GM12864 (cell line): ENCODE measurements around the gene BIK.

Experiments
- DNase-seq: peaks from one replicate; pipeline ENCODE4 v3.0.0-alpha.2; 2011; ENCODE audit warnings: low read depth
- H3K4me3 ChIP-seq: 2 replicates; pipeline ENCODE4 v1.5.1; 2011; ENCODE audit warnings: mild to moderate bottlenecking, low read depth, low read length, control low read depth
- TF ChIP-seq, protein P1 (sequence below): IDR thresholded peaks from 2 replicates; pipeline ENCODE4 v1.5.1; 2011; ENCODE audit warnings: low read depth, mild to moderate bottlenecking, moderate library complexity, low read length, control low read depth, inconsistent platforms; ENCODE audit errors: missing control alignments

BIK gene

GRCh38 chr22:43160497-43161126 is 50.1 kb downstream of the BIK start:
- no peak for DNase-seq
- TF ChIP-seq, protein P1, sequence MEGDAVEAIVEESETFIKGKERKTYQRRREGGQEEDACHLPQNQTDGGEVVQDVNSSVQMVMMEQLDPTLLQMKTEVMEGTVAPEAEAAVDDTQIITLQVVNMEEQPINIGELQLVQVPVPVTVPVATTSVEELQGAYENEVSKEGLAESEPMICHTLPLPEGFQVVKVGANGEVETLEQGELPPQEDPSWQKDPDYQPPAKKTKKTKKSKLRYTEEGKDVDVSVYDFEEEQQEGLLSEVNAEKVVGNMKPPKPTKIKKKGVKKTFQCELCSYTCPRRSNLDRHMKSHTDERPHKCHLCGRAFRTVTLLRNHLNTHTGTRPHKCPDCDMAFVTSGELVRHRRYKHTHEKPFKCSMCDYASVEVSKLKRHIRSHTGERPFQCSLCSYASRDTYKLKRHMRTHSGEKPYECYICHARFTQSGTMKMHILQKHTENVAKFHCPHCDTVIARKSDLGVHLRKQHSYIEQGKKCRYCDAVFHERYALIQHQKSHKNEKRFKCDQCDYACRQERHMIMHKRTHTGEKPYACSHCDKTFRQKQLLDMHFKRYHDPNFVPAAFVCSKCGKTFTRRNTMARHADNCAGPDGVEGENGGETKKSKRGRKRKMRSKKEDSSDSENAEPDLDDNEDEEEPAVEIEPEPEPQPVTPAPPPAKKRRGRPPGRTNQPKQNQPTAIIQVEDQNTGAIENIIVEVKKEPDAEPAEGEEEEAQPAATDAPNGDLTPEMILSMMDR = no peak
- H3K4me3 ChIP-seq = no peak overlapping the region

- H3K4me3 ChIP-seq = no peak overlapping the region
- DNase-seq = no peak
- TF ChIP-seq, protein P1 = no peak
Observed at GRCh38 chr22:43162412-43163150, 52.0 kb downstream of the BIK start.

DNA sequence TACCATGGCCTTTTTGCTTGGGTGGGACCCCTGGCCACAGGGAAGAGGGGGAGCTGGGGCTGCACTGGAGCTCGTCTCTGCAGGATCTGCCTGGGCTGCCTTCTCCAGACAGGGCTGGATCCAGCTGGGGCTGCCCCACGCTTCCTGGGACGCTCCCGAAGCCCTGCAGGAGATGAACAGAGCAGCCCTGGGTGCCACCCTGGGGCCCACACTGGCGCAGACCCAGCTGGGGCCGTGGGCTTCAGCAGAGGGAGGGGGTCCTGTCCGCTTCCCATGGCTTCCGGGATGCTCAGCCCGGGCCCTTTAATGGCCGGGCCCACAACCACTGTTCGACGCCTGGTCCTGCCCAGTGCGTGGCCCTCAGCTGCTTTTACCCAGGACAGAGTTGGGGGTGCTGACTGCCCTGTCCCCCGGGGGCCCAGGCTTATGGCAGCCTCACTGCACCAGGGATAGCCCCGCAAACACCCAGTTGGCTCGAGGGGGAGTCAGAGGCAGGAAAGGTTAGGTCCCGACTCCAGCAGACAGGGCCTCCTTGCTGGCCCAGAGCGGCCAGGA is 52.8 kb downstream of the BIK start:
- H3K4me3 ChIP-seq = no peak overlapping the region
- no peak for DNase-seq
- TF ChIP-seq, protein P1 = no peak

DNA sequence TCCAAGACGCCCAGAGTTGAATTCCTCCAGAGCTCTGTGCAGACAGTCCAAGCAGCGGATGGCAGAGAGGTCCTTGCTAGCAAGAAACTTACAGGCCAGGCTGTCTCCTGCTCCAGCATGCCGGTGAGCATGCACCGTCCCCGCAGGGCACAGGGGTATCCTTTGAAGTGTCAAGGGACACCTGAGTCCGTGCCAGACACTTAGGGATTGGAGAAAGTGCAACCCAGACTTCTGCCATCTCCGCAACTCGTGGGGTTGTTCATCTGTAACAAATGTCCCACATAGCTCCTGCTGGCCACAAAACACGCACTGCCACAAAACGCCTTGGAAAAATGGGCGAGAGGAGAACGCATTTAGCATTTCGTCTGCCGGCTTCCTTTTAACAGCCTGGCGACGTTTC is 54.1 kb downstream of the BIK start:
- DNase-seq = no peak
- H3K4me3 ChIP-seq = no peak overlapping the region
- TF ChIP-seq, protein P1 = no peak

DNA sequence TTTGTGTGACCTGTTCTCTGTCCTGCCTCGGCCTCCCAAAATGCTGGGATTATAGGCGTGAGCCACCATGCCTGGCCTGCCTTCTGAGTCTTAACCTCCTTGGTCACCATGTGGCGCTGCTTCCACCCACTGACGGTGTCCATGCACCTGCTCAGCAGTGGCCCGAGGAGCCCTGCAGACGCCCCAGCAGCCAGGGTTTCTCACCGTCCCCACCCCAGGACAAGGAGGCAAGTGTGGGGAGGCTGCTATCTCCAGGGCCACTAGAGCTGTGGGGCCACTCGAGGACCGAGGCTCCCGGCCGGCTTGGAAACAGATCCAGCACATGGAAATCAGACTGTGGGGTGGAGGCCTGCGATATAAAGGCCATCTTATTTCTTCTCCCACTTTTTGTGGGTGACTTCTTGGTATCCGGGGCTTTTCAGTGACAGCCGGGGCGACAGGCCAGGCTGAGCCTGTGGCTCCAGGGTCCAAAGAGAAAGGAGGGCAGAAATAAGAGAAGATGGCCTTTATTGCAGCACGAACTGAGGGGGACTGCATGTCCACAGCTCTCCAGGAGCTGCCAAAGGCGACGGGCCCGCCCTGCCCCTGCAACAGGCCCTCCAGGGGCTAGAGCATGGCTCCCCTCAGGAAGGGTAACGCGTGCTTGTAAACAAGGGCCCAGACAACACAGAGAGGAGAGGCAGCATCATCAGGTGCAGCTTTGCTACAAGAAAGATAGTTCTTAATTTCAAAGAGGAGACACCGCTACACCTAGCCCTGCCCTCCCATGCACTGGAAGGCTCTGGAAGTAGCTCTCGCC is 55.8 kb downstream of the BIK start:
- no peak for DNase-seq
- H3K4me3 ChIP-seq = no peak overlapping the region
- TF ChIP-seq, protein P1 = no peak

- DNase-seq = no peak
- TF ChIP-seq, protein P1 = no peak
- no peak overlapping the region for H3K4me3 ChIP-seq
Observed at GRCh38 chr22:43167001-43167589, 56.5 kb downstream of the BIK start.
